COLO668 (cell line): ENCODE measurements around the gene ZNRD2.
"Not testable (repeated sequence)": the region's sequence is repeated elsewhere in the genome, so short reads cannot be mapped to it uniquely, and the experiment has no call there.

Experiments
- DNase-seq: peaks from one replicate; lab custom pipeline; 2025; ENCODE audit not compliant: unreplicated experiment; lab: John Stamatoyannopoulos, UW

The ZNRD2 gene

DNA sequence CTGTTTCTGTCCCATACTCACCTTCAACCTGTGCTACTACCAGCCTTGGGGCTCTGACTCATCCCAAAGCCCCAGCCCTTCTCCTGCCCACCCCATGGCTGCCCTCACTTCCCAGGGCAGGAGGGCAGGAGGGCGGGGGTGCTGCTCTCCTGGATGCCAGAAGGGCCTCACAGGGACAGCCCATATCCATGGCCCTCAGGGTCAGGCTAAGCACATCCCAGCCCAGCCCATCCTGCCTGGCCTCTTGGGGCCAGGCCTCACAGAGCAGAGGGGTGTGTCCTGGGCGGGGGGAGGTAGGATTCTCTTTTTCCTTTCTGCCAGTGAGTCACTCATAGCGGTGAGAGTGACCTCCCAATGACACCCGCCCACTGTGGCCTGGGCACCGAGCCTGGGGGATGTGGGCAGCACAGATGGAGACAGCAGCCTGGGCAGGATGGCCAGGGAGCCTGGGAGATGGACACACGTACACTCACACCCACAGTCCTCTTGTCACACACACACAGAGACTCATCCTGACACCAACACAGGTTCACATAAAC is 14.5 kb upstream of the ZNRD2 start:
- DNase-seq = no peak

DNA sequence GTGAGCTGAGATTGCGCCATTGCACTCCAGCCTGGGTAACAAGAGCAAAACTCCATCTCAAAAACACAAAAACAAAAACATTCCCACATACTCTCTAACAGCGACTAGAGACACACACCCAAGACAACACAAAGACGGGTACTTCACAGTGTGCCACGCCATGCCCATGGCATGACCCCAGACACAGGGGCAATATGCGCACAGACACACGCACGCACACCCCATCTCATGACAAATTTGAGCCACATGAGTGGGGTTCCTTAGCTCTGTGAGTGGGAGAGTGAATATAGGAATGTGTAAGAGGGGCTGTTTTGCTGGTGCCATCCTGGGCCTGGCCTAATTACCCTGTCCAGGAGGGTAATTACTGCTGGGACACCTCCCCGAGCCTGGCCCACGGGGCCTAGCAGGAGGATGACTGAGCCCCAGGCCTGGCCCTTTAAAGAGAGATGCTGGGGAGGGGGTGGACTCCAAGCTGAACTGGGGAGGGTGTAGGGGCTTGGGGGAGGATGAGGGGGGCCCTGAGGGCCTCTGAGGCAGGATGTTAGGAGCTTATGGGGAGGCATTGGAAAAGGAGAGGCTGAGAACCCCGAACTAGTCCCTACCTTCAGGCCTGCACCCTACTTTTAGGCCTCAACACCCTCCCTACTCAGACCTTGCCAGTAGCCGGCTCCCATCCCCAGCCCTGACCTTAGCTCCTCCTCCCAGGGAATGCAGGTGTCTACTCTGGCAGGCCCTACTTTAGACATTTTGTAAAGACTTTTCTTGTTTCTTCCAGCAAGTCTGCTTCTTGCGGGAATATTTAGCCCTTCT is 13.6 kb upstream of the ZNRD2 start:
- no peak for DNase-seq

DNA sequence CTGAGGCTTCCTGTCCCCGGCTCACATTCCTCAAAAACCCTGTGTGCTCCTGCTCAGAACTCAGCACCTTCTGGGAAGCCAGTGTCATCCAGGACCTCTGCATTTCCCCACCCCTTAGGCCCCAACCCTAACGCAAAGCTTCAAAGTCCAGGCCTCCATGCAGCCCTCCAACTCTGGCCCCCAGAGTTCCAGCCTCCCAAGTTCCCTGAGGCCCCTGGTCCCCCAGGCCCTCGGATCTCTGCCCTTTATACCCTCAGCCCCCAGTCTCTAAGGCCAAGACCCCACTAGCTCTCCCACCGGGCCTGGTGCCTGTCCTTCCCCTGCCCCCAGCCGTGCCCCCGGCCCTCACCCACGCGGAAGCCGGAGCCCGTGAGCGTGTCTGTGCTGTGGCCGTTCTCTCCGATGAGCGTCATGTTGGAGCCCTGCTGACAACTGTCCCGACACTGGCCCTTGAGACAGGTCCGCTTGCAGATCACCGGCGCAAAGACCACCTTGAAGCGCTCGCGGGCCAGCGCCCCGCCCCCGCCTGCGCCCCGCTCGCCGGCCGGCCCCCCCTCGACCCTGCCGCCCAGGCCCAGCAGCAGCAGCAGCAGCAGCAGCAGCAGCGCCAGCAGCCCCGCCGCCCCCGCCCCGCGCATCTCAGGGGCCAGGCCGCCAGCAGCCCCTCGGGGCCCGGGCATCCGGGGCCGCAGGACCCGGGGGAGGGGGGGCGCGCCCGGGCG is 12.8 kb upstream of the ZNRD2 start:
- DNase-seq = no peak

- DNase-seq = peak; percentile 70
Observed at GRCh38 chr11:65558002-65558929, 12.0 kb upstream of the ZNRD2 start, which contains the start of gene LTBP3. LTBP3 (minus strand) TSS chr11:65558359; CDS start chr11:65557959, 400 bp downstream.

DNA sequence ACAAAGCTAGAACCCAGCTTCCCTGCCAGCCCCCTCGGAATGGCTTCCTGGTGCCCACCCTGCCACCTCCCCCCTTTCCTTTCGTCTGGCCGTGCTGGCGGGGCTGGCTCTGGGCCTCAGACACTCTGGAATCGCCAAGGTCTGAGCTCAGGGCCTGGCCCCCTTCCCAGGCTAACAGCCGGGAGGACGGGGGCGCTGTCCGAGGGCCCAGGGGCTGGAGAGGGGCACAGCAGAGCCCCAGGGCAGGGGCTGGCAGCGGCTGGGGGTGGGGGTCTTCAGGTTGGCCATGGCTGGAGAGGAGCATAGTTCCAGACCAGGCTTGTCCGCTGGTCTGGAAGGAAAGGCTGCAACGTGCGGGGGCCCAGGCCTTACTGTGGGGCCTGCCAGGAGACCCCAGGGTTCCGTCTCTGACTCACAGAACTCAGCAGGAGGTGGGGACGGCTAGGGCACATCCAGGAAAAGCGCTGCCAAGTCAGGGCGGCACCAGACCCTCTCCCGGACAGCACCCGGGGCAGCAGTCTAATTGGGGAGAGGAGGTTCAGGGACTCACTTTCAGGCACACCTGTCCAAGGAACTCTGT is 11.3 kb upstream of the ZNRD2 start:
- no peak for DNase-seq

DNA sequence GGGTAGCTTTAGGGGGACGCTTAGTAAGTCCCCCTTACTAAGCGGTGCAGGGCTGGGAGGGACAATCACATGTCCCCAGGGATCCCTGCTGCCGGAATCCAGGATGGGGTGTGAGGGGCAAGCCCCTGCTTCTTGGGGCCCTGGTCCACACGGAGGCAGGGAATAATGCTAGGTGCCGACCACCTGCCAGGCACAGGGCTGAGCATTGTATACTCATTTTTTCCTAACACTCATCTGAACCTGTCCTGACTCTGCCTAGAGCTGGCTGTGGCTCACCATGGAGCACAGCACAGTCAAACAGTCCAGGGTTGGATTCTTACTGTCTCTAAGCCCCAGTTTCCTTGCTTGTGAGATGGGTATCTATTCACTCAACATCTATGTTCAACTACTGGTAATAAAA is 10.7 kb upstream of the ZNRD2 start:
- no peak for DNase-seq

DNA sequence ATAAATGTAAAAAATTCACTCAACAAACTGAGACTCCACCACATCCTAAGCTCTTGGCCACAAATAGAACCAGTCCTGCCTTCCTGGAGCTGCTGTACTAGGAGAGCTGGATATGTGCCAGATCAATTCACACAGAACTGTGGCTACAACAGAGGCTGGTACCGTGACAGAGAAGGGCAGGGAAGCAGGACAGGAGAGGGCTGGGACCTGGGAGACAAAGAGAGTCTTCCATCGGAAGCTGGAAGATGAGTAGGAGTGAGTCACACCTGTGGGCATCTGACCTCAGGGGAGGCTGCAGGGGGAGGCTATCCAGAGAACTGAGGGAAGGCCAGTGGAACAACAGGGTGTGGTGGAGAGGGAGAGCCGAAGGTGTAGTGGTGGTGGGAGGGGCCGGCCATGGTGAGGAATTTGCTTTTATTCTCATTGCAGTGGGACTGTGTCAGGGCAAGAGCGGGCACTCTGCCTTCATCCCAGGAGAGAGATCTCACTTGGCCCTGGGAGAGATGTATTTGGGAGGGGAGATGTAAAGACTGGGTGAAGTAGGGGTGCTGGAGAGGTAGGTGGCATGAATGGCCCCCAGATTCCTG is 10.2 kb upstream of the ZNRD2 start:
- peak; percentile 73 for DNase-seq

- DNase-seq = peak; percentile 41
Observed at GRCh38 chr11:65560555-65561418, 9.5 kb upstream of the ZNRD2 start.

DNA sequence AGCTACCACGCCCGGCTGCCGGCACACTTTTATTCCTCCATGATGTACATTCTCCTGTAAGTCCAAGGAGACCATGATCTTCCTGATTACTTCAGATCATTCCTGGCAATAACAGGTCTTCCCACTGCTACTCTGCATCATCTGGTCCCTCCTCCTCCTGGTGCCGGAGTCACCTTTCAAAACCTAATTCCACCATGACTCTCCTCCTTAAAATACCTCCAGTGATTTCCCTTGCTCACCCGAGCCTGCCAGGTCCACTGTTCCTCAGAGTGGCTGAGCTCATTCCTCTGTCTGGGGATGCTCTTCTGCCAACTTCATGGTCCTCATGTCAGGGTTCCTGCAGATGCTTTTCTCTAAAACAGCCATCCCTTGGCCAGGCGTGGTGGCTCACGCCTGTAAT is 8.3 kb upstream of the ZNRD2 start:
- DNase-seq = no peak

DNA sequence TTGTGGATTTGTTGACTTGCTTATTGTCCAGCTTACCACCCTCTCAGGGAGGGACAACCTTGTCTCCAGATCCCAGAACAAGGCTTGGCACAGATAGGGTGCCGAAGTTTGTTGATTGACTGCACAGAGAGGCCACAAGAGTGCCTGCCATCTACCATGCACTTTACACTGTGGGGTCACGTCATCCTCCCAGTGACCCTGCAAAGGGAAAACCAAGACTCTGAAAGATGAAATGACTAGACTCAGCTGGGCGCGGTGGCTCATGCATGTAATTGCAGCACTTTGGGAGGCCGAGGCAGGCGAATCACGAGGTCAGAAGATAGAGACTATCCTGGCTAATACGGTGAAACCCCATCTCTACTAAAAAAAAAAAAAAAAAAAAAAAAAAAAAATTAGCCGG is 7.5 kb upstream of the ZNRD2 start:
- DNase-seq = no peak

GRCh38 chr11:65563601-65564000 is 6.7 kb upstream of the ZNRD2 start:
- DNase-seq = no peak

DNA sequence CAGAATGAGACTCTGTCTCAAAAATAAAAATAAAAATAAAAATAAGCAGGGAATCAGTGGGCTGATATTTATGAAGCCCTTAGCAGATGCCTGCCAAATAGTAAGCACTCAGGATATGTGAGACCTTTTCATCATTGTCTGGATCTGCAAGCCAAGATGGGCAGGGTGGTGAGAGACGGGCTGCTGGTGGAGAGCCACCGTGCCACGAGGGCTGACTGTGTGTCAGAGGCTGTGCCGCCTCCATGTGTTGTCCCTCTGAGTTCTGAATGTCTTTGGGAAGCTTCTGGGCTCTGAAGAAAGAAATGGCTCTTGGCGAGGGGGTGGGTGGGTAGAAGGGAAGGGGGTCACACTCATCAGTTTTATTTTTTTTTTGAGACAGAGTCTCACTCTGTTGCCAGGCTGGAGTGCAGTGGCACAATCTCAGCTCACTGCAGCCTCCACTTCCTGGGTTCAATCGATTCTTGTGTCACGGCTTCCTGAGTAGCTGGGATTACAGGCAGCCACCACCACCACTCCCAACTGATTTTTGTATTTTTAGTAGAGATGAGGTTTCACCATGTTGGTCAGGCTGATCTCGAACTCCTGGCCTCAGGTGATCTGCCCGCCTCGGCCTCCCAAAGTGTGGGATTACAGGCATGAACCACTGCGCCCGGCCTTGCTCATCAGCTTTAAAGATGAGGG is 5.3 kb upstream of the ZNRD2 start:
- not testable (repeated sequence) for DNase-seq

GRCh38 chr11:65565624-65566453 is 4.4 kb upstream of the ZNRD2 start:
- DNase-seq = no peak

DNA sequence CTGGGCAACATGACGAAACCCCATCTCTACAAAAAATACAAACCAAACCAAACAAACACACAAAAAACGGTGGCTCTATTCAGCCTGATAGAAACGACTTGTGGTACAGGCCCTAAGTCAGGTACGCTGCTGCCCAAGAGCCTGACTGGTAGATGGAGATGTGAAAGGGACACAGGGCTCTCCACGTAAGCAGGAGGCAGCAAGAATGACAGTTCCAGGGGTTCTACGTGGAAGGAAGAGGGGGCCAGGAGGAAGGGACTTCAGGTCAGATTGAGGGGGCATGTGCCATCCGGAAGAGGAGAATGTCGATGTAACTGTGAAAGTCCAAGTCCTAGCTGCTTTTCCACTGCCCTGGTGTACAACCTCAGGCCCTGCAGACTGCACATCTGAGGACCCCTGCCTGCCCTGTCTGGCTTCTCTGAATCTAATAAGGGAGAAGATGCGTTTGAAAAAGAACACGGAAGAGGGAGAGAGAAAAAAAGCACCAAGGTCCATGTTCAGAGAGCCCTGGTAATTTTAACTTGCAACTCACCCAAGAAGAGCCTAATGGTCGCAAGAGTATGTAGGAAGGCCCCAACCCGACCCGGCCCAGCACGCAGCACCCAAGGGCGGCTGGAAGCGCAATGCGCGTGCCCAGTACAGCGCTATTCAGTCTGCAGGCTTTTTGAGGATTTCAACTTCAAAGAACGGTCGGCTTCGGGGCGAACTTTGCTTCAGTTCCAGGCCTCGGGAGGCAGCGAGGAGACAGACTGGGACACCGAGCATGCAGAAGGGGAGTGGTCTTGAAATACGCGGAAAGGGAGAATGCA is 909 bp upstream of the ZNRD2 start:
- peak; percentile 76 for DNase-seq

DNA sequence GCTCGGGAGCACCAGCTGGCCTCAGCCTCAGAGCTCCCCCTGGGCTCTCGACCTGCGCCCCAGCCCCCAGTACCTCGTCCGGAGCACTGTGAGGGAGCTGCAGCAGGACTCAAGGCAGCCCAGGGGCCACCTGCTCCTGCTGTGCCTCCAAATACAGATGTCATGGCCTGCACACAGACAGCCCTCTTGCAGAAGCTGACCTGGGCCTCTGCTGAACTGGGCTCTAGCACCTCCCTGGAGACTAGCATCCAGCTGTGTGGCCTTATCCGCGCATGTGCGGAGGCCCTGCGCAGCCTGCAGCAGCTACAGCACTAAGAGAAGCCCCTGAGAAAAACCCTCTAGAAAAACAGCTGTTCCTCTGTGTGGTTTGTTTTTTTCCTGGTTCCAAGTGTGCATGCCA is 1.1 kb downstream of the ZNRD2 start:
- no peak for DNase-seq

DNA sequence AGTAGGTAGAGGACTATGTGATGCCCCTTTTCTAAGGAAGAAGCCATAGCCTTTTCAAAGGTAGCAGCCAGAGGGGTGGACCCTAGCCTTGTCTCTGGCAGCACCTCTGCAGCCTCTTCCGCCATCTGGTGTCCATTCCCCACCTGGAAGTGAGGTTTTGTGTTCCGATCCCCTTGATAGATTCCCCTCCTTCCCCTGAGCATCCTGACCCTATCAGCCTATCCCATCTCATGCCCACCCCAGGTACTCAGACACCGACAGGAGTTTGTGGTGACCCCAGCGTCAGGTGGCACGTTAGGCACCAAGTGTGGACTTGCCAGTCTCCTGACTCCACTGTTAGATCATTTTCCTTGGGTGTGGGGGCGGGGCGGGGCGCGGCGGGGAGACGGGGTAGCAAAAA is 1.7 kb downstream of the ZNRD2 start:
- peak; percentile 56 for DNase-seq
